HCT116 (cell line): Measurements from ENCODE around the gene PAX8. TPM values are rescaled to one million over a fixed set of nuclear protein-coding genes. Genes with fewer than 3 reads are reported as not detected.

Experiments
- ATAC-seq: fragments of 200-7000 bp; cut with Tn5 transposase; 2 replicates; pipeline ENCODE4 v1.9.1; 2020; ENCODE audit warnings: mild to moderate bottlenecking, moderate library complexity
- BruUV-seq: library from RNA; stranded (reverse); fragments of 400-500 nt; replicated peaks from 2 replicates; lab custom pipeline; 2021; lab: Mats Ljungman, UMichigan
- CTCF ChIA-PET: fragments of 300-600 bp; sonication (Branson Sonifier 250); formaldehyde crosslinking; loops from one replicate; lab custom pipeline; 2021; ENCODE audit warnings: antibody characterized with exemption; lab: Charles Lee
- POLR2A ChIA-PET: fragments of 300-600, 350-600 bp; sonication (Branson Sonifier 250); formaldehyde crosslinking; loops from one replicate; lab custom pipeline; 2021; ENCODE audit warnings: antibody characterized with exemption; lab: Charles Lee
- RAD21 ChIA-PET, 2 experiments: fragments of 300-600 bp; sonication (Branson Sonifier 250); formaldehyde crosslinking; loops; one replicate each; lab custom pipeline; 2023; ENCODE audit warnings: low total read pairs in 2 of 2; ENCODE audit not compliant: uncharacterized antibody in 2 of 2, unreplicated experiment in 2 of 2, low non-redundant PET in 1 of 2; lab: Charles Lee
- DNase-seq: peaks from one replicate; pipeline ENCODE4 v3.0.0-alpha.2; 2010; ENCODE audit warnings: low read depth, low spot score
- H2AFZ ChIP-seq: fragments of 200-600 bp; shearing (Covaris generic), sonication (generic); 2 replicates; pipeline ENCODE4 v1.6.1; 2017; ENCODE audit warnings: low read depth, mixed run types, mixed read lengths, antibody characterized with exemption, low read length; ENCODE audit not compliant: poor library complexity, severe bottlenecking
- H3K27ac ChIP-seq: 2 replicates; pipeline ENCODE4 v1.5.1; 2012; ENCODE audit warnings: low read depth, low read length
- H3K27me3 ChIP-seq: fragments of 200-600 bp; sonication (generic); 2 replicates; pipeline ENCODE4 v1.6.1; 2016; ENCODE audit warnings: mixed run types, low read length, mixed read lengths; ENCODE audit not compliant: insufficient read depth
- H3K36me3 ChIP-seq, 2 experiments: fragments of 200-500 bp in 1 of 2; fragments of 200-600 bp in 1 of 2; sonication (Bioruptor generic) in 1 of 2; sonication (generic) in 1 of 2; 2 replicates each; pipeline versions ENCODE4 v1.5.1 to v1.6.1; 2014 to 2016; ENCODE audit warnings: low read length in 2 of 2, inconsistent platforms in 1 of 2, mixed read lengths in 1 of 2, mixed run types in 1 of 2; ENCODE audit not compliant: insufficient read depth in 2 of 2, control insufficient read depth in 1 of 2
- H3K4me1 ChIP-seq, 2 experiments: fragments of 200-600 bp in 1 of 2; sonication (generic) in 1 of 2; 2 replicates each; pipeline versions ENCODE4 v1.5.1 to v1.6.1; 2012 to 2017; ENCODE audit warnings: low read length in 2 of 2, inconsistent platforms in 1 of 2, mild to moderate bottlenecking in 1 of 2, mixed read lengths in 1 of 2, mixed run types in 1 of 2, moderate library complexity in 1 of 2; ENCODE audit not compliant: insufficient read depth in 2 of 2, control insufficient read depth in 1 of 2
- H3K4me2 ChIP-seq: fragments of 200-600 bp; sonication (generic); 2 replicates; pipeline ENCODE4 v1.6.1; 2017; ENCODE audit warnings: mixed run types, low read length, mixed read lengths
- H3K4me3 ChIP-seq, 2 experiments: fragments of 200-600 bp in 1 of 2; sonication (generic) in 1 of 2; replicated peaks in 1 of 2; 2 replicates each; pipeline ENCODE4 v1.5.1; 2011 to 2016; ENCODE audit warnings: low read length in 2 of 2, control low read depth in 1 of 2, low read depth in 1 of 2, mild to moderate bottlenecking in 1 of 2, mixed read lengths in 1 of 2, mixed run types in 1 of 2
- H3K79me2 ChIP-seq: fragments of 200-600 bp; sonication (generic); 2 replicates; pipeline ENCODE4 v1.6.1; 2017; ENCODE audit warnings: mild to moderate bottlenecking, mixed run types, low read length, moderate library complexity, mixed read lengths; ENCODE audit not compliant: insufficient read depth
- H3K9ac ChIP-seq: fragments of 200-600 bp; sonication (generic); 2 replicates; pipeline ENCODE4 v1.6.1; 2016; ENCODE audit warnings: low read length, mixed read lengths
- H3K9me2 ChIP-seq: fragments of 200-600 bp; sonication (generic), shearing (Covaris generic); 2 replicates; pipeline ENCODE4 v1.6.1; 2017; ENCODE audit warnings: mixed run types, mild to moderate bottlenecking, moderate library complexity; ENCODE audit not compliant: insufficient read depth
- H3K9me3 ChIP-seq, 2 experiments: fragments of 200-500 bp in 1 of 2; fragments of 200-600 bp in 1 of 2; sonication (Bioruptor generic) in 1 of 2; sonication (generic) in 1 of 2; 2 replicates each; pipeline ENCODE4 v1.6.1; 2014 to 2017; ENCODE audit warnings: low read length in 2 of 2, mixed read lengths in 2 of 2, inconsistent platforms in 1 of 2, low read depth in 1 of 2, mild to moderate bottlenecking in 1 of 2, mixed run types in 1 of 2, moderate library complexity in 1 of 2; ENCODE audit not compliant: control insufficient read depth in 1 of 2, insufficient read depth in 1 of 2
- H4K20me1 ChIP-seq: fragments of 200-600 bp; sonication (generic), shearing (Covaris generic); 2 replicates; pipeline ENCODE4 v1.6.1; 2017; ENCODE audit warnings: mixed run types, mild to moderate bottlenecking, moderate library complexity; ENCODE audit not compliant: insufficient read depth
- CEBPB ChIP-seq: IDR thresholded peaks from 2 replicates; pipeline ENCODE4 v1.6.1; 2012; ENCODE audit warnings: low read depth
- EGR1 ChIP-seq: IDR thresholded peaks from 2 replicates; pipeline ENCODE4 v1.6.1; 2012; ENCODE audit warnings: low read depth
- ELF1 ChIP-seq: IDR thresholded peaks from 2 replicates; pipeline ENCODE4 v1.6.1; 2012; ENCODE audit warnings: low read depth, borderline replicate concordance
- EZH2phosphoT487 ChIP-seq: fragments of 200-600 bp; IDR thresholded peaks from 2 replicates; pipeline ENCODE4 v1.6.1; 2018; ENCODE audit warnings: antibody characterized with exemption, borderline replicate concordance
- POLR2AphosphoS5 ChIP-seq: IDR thresholded peaks from 2 replicates; pipeline ENCODE4 v1.6.1; 2011; ENCODE audit warnings: mild to moderate bottlenecking, low read depth, low read length, moderate library complexity
- SRF ChIP-seq: IDR thresholded peaks from 2 replicates; pipeline ENCODE4 v1.6.1; 2012; ENCODE audit warnings: low read depth
- TCF7L2 ChIP-seq: IDR thresholded peaks from 2 replicates; pipeline ENCODE4 v1.7.0; 2011; ENCODE audit warnings: borderline replicate concordance, inconsistent platforms; ENCODE audit not compliant: insufficient read depth, insufficient read length; ENCODE audit errors: extremely low read depth
- ZFX ChIP-seq: fragments of 450-650 bp; IDR thresholded peaks from 2 replicates; pipeline ENCODE4 v1.6.1; 2017
- intact Hi-C: fragments of 100-400 bp; cut with micrococcal nuclease; formaldehyde crosslinking; loops from 2 replicates; pipeline ENCODE4 v1.10.0; 2022
- total RNA-seq: library from RNA; stranded (reverse); gene quantifications from one replicate; pipeline ENCODE4 v1.2.1, GENCODE V29; 2021; ENCODE audit not compliant: unreplicated experiment
- TF ChIP-seq, protein P1 (sequence below): IDR thresholded peaks from 2 replicates; pipeline ENCODE4 v1.6.1; 2012; ENCODE audit warnings: low read depth
- TF ChIP-seq, protein P2 (sequence below), 3 experiments: fragments of 200-600 bp in 1 of 3; sonication (generic) in 1 of 3; IDR thresholded peaks in 2 of 3; conservative IDR thresholded peaks in 1 of 3; 2 replicates each; pipeline ENCODE4 v1.5.1; 2012 to 2017; ENCODE audit warnings: low read depth in 2 of 3, low read length in 2 of 3, antibody characterized with exemption in 1 of 3, borderline replicate concordance in 1 of 3, control low read depth in 1 of 3, mild to moderate bottlenecking in 1 of 3, mixed read lengths in 1 of 3, mixed run types in 1 of 3, moderate library complexity in 1 of 3; ENCODE audit not compliant: insufficient read depth in 1 of 3

The PAX8 gene
- total RNA-seq, 1 experiment from 2014 or later = 4.4 TPM

- Histone ChIP-seq H4K20me1 (no peaks in the 10 kb centered on the region), H3K27ac (no peak overlapping the region), H3K9ac (no peak overlapping the region), H3K9me3 (no peaks in the 10 kb centered on the region), H2AFZ (no peak overlapping the region), H3K36me3 (no peaks in the 10 kb centered on the region), H3K9me2 (no peaks in the 10 kb centered on the region), H3K4me1 (peaks cover 26 to 33% of the 10 kb centered on the region in 2 experiments), H3K79me2 (no peaks in the 10 kb centered on the region), H3K4me2 (no peak overlapping the region), H3K4me3 (no peak overlapping the region), H3K27me3 (no peaks in the 10 kb centered on the region)
- TF ChIP-seq ELF1 (no peak), POLR2AphosphoS5 (no peak), TCF7L2 (no peak), ZFX (no peak), SRF (no peak), EGR1 (no peak), EZH2phosphoT487 (no peak), CEBPB (no peak)
- TF ChIP-seq, protein P1, sequence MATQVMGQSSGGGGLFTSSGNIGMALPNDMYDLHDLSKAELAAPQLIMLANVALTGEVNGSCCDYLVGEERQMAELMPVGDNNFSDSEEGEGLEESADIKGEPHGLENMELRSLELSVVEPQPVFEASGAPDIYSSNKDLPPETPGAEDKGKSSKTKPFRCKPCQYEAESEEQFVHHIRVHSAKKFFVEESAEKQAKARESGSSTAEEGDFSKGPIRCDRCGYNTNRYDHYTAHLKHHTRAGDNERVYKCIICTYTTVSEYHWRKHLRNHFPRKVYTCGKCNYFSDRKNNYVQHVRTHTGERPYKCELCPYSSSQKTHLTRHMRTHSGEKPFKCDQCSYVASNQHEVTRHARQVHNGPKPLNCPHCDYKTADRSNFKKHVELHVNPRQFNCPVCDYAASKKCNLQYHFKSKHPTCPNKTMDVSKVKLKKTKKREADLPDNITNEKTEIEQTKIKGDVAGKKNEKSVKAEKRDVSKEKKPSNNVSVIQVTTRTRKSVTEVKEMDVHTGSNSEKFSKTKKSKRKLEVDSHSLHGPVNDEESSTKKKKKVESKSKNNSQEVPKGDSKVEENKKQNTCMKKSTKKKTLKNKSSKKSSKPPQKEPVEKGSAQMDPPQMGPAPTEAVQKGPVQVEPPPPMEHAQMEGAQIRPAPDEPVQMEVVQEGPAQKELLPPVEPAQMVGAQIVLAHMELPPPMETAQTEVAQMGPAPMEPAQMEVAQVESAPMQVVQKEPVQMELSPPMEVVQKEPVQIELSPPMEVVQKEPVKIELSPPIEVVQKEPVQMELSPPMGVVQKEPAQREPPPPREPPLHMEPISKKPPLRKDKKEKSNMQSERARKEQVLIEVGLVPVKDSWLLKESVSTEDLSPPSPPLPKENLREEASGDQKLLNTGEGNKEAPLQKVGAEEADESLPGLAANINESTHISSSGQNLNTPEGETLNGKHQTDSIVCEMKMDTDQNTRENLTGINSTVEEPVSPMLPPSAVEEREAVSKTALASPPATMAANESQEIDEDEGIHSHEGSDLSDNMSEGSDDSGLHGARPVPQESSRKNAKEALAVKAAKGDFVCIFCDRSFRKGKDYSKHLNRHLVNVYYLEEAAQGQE = no peak
- TF ChIP-seq, protein P2, sequence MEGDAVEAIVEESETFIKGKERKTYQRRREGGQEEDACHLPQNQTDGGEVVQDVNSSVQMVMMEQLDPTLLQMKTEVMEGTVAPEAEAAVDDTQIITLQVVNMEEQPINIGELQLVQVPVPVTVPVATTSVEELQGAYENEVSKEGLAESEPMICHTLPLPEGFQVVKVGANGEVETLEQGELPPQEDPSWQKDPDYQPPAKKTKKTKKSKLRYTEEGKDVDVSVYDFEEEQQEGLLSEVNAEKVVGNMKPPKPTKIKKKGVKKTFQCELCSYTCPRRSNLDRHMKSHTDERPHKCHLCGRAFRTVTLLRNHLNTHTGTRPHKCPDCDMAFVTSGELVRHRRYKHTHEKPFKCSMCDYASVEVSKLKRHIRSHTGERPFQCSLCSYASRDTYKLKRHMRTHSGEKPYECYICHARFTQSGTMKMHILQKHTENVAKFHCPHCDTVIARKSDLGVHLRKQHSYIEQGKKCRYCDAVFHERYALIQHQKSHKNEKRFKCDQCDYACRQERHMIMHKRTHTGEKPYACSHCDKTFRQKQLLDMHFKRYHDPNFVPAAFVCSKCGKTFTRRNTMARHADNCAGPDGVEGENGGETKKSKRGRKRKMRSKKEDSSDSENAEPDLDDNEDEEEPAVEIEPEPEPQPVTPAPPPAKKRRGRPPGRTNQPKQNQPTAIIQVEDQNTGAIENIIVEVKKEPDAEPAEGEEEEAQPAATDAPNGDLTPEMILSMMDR (IDR thresholded peaks at IDR 0.05 in 2 of 3, conservative IDR thresholded peaks at IDR 0.05 in 1 of 3; ENCODE audit: borderline replicate concordance in 1 of 3, insufficient read depth in 1 of 3, low read depth in 2 of 3, low read length in 2 of 3) = no peak
- RAD21 ChIA-PET = no interaction called here
- CTCF ChIA-PET = interaction anchor here (1.1 kb wide), 1 partner anchor 9 kb away, joined by 3 read pairs; no protein-coding TSS in a partner anchor
- no TSS peak for BruUV-seq
- intact Hi-C loops = no loop called here
- DNase-seq = no peak
- no peak for ATAC-seq
- POLR2A ChIA-PET = interaction anchor here (1.0 kb wide), 1 partner anchor 21 kb away, joined by 3 read pairs; no protein-coding TSS in a partner anchor
Observed at GRCh38 chr2:113213061-113213930, 65.4 kb downstream of the PAX8 start.
